Bronchial epithelial cell (primary cell): ENCODE measurements around the gene TMSB4Y. TPM values are rescaled to one million over a fixed set of nuclear protein-coding genes. Genes with fewer than 3 reads are reported as not detected.
A peak's percentile ranks its signal among the peaks of the same experiment; 100 is the strongest.

ENCODE experiments used
- DNase-seq: peaks from one replicate; pipeline ENCODE4 v3.0.0-alpha.2; 2010; ENCODE audit warnings: low read depth
- FAIRE-seq: peaks from 2 replicates; lab custom pipeline; 2011; peaks lifted over from hg19 to GRCh38; lab: Jason Lieb, UNC
- H3K27me3 ChIP-seq: 2 replicates; pipeline ENCODE4 v1.5.1; 2011; ENCODE audit warnings: low read length; ENCODE audit not compliant: control insufficient read depth, insufficient read depth
- H3K36me3 ChIP-seq: 2 replicates; pipeline ENCODE4 v1.5.1; 2011; ENCODE audit warnings: low read length; ENCODE audit not compliant: control insufficient read depth, insufficient read depth
- H3K4me3 ChIP-seq: 2 replicates; pipeline ENCODE4 v1.5.1; 2011; ENCODE audit warnings: mild to moderate bottlenecking, low read depth, low read length, control low read depth
- total RNA-seq: library from RNA; depleted of rRNA; stranded (reverse); fragments of >200 nt; gene quantifications from 2 replicates; pipeline ENCODE4 v1.2.1, GENCODE V29; 2014
- TF ChIP-seq, protein P1 (sequence below): IDR thresholded peaks from 2 replicates; pipeline ENCODE4 v1.5.1; 2011; ENCODE audit warnings: mild to moderate bottlenecking, moderate library complexity, low read length, control low read depth, inconsistent platforms; ENCODE audit not compliant: insufficient read depth, severe bottlenecking

TMSB4Y gene
- 0.53 TPM in 1 of 2 replicates, not detected in the other for total RNA-seq

DNA sequence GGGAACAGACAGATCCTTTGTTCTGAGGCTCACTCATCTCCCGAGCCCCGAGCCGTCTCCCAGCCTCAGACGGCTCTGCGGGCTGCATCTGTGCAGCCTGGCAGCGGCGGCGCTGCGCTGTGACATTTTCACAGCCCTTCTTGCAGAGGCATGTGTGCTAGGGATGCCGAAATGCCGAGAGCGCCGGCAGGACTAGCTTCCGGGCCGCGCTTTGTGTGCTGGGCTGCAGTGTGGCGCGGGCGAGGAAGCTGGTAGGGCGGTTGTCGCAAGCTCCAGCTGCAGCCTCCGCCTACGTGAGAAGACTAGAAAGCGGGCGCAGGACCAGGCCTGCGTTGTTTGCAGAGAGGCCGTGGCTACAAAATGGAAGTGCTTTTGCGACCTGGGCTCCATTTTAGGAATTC, at the start of gene TMSB4Y:
TSS of gene TMSB4Y (plus strand) at position 332 of the 401 bp plus-strand sequence.
- Histone ChIP-seq H3K36me3 (no peaks in the 10 kb centered on the region), H3K27me3 (no peaks in the 10 kb centered on the region), H3K4me3 (peak within 1 kb of the TSS; percentile 41)
- TF ChIP-seq, protein P1, sequence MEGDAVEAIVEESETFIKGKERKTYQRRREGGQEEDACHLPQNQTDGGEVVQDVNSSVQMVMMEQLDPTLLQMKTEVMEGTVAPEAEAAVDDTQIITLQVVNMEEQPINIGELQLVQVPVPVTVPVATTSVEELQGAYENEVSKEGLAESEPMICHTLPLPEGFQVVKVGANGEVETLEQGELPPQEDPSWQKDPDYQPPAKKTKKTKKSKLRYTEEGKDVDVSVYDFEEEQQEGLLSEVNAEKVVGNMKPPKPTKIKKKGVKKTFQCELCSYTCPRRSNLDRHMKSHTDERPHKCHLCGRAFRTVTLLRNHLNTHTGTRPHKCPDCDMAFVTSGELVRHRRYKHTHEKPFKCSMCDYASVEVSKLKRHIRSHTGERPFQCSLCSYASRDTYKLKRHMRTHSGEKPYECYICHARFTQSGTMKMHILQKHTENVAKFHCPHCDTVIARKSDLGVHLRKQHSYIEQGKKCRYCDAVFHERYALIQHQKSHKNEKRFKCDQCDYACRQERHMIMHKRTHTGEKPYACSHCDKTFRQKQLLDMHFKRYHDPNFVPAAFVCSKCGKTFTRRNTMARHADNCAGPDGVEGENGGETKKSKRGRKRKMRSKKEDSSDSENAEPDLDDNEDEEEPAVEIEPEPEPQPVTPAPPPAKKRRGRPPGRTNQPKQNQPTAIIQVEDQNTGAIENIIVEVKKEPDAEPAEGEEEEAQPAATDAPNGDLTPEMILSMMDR: no peak
- FAIRE-seq (no peak), DNase-seq (peak; percentile 67)

DNA sequence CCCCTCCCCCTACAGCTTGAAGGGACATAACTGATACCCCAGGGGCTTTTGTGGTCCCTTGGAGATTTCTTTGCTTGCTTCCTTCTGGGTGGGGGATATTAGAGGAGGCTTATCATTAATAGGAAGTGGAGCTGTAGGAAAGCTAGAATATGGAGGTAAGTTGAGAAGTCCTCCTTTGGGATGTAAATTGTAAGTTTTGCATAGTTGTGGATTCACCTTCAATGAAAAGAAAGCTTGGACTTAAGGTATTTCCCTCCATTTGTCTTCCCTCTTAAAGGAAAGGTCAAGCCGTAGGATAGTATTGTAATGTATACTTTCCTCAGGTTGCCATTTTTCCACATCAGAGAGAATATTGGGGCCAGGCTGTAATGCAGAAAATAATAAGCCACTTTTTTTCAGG, 39.5 kb upstream of the TMSB4Y start:
- DNase-seq (no peak), FAIRE-seq (no peak)
- H3K27me3 ChIP-seq: no peaks in the 10 kb centered on the region
- H3K36me3 ChIP-seq: no peaks in the 10 kb centered on the region
- no peak overlapping the region for H3K4me3 ChIP-seq
- TF ChIP-seq, protein P1: no peak

DNA sequence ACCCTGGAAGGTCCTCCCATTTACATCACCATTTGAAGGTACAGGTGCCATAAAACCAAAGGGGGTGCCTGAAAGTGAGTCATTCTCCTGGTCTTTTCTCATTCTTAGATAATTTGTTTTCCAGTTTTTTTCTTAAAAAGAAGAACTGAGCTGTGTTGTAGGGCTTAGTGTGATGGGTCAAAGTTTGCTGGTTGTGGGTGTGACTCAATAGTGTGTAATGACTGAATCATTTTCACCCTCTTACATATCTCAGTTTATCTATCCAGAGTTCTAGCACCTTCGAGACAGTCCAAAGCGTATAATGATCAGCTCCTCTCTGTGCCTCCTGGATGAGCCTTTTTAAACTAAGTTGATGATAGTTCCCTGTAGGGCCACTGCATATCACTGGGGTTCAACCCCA, 32.6 kb upstream of the TMSB4Y start:
- Histone ChIP-seq H3K27me3 (no peaks in the 10 kb centered on the region), H3K36me3 (no peaks in the 10 kb centered on the region), H3K4me3 (no peak overlapping the region)
- TF ChIP-seq, protein P1: no peak
- DNase-seq (peak; percentile 15), FAIRE-seq (no peak)

DNA sequence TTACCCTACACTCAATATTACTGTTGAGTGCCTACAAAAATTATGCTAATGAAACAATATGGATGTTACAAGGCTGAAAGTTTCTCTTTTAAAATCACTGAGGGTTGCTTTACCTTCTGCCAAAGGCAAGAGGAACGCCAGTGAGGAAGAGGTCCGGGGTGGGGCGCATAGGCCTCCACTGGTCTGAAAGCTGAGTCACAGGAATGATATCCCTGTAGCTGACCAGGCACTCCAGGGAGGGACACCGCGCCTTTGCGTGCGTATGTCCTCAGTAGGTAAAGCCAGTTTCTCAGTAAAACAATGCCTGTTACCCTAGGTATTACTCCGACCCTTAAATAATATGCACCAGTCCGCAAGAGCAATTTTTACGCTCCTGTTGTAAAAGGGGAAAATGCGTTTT, 1.4 kb upstream of the TMSB4Y start:
- no peak for FAIRE-seq
- TF ChIP-seq, protein P1: no peak

DNA sequence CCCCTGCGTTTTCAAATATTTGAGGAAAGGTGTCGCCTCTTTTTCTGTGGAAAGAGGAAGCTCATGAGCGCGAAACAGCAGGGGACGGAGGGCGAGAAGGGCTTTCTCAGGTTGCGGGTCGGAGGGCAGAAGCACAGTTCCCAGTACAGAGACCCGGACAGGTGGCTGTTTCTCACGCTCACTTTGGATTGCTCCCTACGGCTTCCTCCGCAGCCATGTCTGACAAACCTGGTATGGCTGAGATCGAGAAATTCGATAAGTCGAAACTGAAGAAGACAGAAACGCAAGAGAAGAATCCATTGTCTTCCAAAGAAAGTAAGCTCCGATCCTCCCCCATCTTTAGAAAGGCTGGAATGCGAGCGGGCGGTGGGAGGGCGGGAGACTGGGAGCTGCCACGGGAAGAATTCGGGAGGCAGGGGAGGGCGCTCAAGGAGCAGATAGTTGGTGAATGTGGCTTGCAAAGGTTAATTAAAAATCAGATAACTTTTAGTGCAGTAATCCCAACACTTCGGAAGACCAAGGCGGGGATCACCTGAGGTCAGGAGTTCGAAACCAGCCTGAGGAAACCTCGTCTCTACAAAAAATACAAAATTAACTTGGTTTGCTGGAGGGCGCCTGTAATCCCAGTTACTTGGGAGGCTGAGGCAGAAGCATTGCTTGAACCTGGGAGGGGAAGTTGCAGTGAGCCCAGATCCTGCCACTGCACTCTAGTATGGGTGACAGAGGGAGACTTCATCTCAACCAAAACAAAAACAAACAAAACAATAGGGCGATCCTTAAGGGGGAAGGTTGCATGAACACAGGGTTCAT, 627 bp downstream of the TMSB4Y start:
- DNase-seq: no peak

More for the DNA sequence above, 1.4 kb upstream of the TMSB4Y start:
- no peak for DNase-seq
- Histone ChIP-seq H3K4me3 (no peak overlapping the region), H3K27me3 (no peaks in the 10 kb centered on the region), H3K36me3 (no peaks in the 10 kb centered on the region)

More for the DNA sequence above, 627 bp downstream of the TMSB4Y start:
- TF ChIP-seq, protein P1: no peak
- H3K36me3 ChIP-seq: no peaks in the 10 kb centered on the region
- peak overlapping the region; percentile 41 for H3K4me3 ChIP-seq
- no peak for FAIRE-seq
- no peaks in the 10 kb centered on the region for H3K27me3 ChIP-seq
